AG10803 (cell line): ENCODE results near the gene CHL1.

Experiments
- DNase-seq: peaks from one replicate; pipeline ENCODE4 v3.0.0; 2010; ENCODE audit warnings: low read depth
- H3K4me3 ChIP-seq: 2 replicates; pipeline ENCODE4 v1.5.1; 2011; ENCODE audit warnings: mild to moderate bottlenecking, low read length, control low read depth
- TF ChIP-seq, protein P1 (sequence below): conservative IDR thresholded peaks from 2 replicates; pipeline ENCODE4 v1.5.1; 2011; ENCODE audit warnings: mild to moderate bottlenecking, low read length, control low read depth, inconsistent platforms

The CHL1 gene, protein sequence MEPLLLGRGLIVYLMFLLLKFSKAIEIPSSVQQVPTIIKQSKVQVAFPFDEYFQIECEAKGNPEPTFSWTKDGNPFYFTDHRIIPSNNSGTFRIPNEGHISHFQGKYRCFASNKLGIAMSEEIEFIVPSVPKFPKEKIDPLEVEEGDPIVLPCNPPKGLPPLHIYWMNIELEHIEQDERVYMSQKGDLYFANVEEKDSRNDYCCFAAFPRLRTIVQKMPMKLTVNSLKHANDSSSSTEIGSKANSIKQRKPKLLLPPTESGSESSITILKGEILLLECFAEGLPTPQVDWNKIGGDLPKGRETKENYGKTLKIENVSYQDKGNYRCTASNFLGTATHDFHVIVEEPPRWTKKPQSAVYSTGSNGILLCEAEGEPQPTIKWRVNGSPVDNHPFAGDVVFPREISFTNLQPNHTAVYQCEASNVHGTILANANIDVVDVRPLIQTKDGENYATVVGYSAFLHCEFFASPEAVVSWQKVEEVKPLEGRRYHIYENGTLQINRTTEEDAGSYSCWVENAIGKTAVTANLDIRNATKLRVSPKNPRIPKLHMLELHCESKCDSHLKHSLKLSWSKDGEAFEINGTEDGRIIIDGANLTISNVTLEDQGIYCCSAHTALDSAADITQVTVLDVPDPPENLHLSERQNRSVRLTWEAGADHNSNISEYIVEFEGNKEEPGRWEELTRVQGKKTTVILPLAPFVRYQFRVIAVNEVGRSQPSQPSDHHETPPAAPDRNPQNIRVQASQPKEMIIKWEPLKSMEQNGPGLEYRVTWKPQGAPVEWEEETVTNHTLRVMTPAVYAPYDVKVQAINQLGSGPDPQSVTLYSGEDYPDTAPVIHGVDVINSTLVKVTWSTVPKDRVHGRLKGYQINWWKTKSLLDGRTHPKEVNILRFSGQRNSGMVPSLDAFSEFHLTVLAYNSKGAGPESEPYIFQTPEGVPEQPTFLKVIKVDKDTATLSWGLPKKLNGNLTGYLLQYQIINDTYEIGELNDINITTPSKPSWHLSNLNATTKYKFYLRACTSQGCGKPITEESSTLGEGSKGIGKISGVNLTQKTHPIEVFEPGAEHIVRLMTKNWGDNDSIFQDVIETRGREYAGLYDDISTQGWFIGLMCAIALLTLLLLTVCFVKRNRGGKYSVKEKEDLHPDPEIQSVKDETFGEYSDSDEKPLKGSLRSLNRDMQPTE (N-terminal part only)

DNA sequence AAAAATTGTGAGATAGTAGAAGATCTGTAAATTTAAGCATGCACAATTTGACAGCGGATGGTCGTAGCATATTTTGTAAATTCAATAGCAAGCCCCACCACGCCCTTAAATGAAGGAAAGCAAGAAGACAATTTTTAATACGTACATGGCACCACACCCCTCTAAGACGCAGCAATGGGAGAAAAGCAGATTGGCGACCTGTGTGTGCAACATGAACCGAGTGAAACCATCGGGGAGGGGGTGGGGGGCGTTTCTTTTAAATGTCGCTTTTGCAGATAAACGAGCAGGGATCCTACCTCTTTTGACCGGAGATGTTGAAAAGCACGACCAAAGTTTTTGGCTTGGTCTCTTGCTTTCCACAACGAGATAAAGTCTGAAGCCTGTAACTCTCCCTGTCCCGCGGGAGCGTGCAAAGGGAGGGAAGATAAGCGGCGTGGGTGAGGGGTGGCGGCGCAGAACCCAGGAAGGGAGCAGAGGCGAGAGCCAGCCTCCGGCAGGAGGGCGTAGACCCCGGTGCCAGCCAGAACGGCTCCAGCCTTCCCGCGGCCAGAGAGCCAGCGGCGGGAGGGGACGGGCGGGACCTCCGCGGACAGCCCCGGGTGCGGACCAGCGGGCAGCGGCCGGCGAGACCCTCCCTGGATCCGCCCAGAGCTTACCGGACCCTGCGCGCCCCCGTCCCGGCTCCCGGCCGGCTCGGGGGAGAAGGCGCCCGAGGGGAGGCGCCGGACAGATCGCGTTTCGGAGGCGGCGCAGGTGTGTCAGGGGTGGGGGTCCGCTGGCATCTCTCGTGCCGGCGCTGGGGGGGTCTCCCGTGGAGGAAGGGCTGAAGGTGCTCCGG lies at the start of gene CHL1:
CHL1 (plus strand) TSS at position 453 of the 838 bp plus-strand sequence. CDS start 123,014 bp downstream, outside the sequence.
- DNase-seq: no peak
- no peak within 1 kb of the TSS for H3K4me3 ChIP-seq
- TF ChIP-seq, protein P1, sequence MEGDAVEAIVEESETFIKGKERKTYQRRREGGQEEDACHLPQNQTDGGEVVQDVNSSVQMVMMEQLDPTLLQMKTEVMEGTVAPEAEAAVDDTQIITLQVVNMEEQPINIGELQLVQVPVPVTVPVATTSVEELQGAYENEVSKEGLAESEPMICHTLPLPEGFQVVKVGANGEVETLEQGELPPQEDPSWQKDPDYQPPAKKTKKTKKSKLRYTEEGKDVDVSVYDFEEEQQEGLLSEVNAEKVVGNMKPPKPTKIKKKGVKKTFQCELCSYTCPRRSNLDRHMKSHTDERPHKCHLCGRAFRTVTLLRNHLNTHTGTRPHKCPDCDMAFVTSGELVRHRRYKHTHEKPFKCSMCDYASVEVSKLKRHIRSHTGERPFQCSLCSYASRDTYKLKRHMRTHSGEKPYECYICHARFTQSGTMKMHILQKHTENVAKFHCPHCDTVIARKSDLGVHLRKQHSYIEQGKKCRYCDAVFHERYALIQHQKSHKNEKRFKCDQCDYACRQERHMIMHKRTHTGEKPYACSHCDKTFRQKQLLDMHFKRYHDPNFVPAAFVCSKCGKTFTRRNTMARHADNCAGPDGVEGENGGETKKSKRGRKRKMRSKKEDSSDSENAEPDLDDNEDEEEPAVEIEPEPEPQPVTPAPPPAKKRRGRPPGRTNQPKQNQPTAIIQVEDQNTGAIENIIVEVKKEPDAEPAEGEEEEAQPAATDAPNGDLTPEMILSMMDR: no peak

DNA sequence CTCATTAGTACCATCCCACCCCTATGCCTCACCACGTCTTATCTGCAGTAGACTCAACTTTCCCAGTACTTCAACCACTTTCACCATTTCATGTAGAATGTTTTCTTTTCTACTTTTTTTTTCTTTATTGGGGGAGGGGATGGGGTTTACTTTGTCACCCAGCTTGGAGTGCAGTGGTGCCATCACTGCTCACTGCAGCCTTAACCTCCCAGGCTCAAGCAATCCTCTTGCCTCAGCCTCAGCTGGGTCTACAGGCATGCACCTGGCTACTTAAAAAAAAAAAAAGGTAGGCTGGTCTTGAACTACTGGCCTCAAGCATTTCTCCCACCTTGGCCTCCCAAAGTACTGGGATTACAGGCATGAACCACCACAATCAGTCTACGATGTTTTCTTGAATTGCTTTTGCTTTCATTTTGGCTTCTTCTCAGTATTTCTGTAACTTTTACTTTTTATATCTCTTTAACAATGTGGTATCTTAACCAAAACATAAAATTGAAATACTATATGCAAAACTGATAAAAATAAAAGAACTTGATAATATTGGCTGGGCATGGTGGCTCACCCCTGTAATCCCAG lies 44.9 kb upstream of the CHL1 start:
- no peak for DNase-seq
- H3K4me3 ChIP-seq: no peak overlapping the region
- TF ChIP-seq, protein P1: no peak

DNA sequence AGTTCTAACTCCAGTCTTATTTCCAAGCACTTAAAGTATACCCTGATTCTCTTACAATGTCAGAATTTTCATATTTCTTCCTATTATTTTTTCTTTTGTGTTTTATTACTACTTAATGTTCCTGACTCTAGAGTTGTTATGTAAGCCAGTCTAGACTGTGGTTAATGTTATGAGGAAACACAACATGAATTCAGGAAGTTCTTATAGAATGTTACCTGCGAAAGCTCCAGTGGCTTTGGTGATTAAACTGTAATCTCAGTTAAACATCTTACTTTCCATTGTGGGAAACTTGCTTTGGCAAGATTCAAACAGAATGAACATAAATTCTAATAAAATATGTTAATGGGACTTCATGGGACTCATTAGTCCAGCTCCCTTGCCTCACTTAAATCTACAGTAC lies 36.6 kb upstream of the CHL1 start:
- H3K4me3 ChIP-seq: no peak overlapping the region
- TF ChIP-seq, protein P1: no peak
- no peak for DNase-seq

DNA sequence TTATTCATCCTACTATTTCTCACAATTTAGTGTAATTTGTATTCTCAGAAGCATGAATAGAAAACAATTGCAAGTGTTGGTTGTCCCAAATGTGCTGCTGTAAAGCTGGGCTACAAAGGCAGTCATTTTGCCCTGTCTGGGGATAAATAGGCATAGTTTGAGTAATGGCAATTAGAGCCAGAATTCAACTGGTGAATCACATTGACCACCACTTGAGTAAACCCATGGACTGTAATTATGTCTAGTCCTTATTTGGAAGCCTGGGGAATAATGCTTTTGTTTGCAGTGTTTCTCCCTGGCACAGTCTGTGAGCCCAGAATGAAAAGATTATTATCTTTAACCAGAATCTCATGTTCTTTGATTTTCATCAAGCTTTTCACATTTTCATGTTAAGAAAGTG lies 30.5 kb upstream of the CHL1 start:
- TF ChIP-seq, protein P1: no peak
- no peak for DNase-seq
- no peak overlapping the region for H3K4me3 ChIP-seq

DNA sequence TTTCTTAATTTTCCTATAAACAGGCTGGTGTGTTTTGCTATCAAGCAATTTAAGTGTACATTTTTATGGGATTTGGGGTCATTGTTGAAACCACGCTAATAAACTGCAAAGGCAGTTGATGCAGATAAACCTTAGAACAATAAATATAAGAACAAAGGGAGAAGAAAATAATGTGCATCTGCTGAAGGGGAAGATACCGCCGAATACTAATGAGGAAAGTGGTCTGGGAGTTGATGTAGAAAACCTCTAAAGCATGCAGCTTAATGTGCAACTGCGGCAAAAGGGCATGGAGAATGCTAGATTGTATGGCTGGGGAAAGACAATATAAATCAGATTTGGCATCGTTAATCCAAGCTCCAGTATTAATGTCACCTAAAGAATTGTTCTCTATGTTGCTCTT lies 29.8 kb upstream of the CHL1 start:
- no peak for DNase-seq
- no peak overlapping the region for H3K4me3 ChIP-seq
- TF ChIP-seq, protein P1: no peak

DNA sequence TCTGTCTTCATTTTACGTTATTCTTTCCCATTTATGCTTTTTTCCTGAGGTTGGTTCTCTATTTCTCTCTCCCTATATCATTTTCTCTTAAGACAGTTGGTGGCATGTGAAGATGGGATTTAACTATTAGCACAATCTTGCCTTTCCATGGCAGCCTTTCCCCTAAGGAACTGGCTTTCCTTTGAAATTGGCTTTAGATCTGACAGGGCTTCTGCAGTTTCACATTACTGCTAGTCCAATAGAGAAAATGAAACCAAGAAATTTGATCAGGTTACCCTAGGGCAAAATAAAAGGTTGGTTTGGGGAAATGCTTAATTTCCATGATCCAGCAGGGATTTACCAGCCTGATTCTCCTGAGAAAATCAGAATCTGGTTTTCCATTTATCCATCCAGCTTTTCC lies 22.7 kb upstream of the CHL1 start:
- TF ChIP-seq, protein P1: no peak
- DNase-seq: no peak

More for the DNA sequence above, 22.7 kb upstream of the CHL1 start:
- H3K4me3 ChIP-seq: no peak overlapping the region
